H1 (cell line): ENCODE measurements around the gene STAT3. TPM values are rescaled to one million over a fixed set of nuclear protein-coding genes. Genes with fewer than 3 reads are reported as not detected.

Source experiments
- CTCF ChIA-PET: fragments of 300-600 bp; sonication (Branson Sonifier 250); formaldehyde crosslinking; loops from one replicate; lab custom pipeline; 2021; ENCODE audit not compliant: partially characterized antibody; lab: Charles Lee
- POLR2A ChIA-PET: fragments of 300-600 bp; sonication (Branson Sonifier 250); formaldehyde crosslinking; loops from one replicate; lab custom pipeline; 2021; ENCODE audit warnings: inconsistent platforms; ENCODE audit not compliant: partially characterized antibody; lab: Charles Lee
- DNase-seq, 2 experiments: peaks; one replicate each; pipeline versions ENCODE4 v3.0.0 to v3.0.0-alpha.2; 2010 to 2022; ENCODE audit warnings: low spot score in 2 of 2, low read depth in 1 of 2, mixed read lengths in 1 of 2
- FAIRE-seq: peaks from 2 replicates; lab custom pipeline; 2011; peaks lifted over from hg19 to GRCh38; lab: Jason Lieb, UNC
- H2AFZ ChIP-seq: 2 replicates; pipeline ENCODE4 v1.8.1; 2012; ENCODE audit warnings: low read length, inconsistent platforms
- H2AK5ac ChIP-seq: 2 replicates; pipeline ENCODE4 v1.6.1; 2013; ENCODE audit warnings: low read depth, low read length
- H2BK120ac ChIP-seq: replicated peaks from 2 replicates; pipeline ENCODE3; 2013; ENCODE audit warnings: low read depth, low read length, inconsistent platforms
- H2BK12ac ChIP-seq: 2 replicates; pipeline ENCODE4 v1.6.1; 2013; ENCODE audit warnings: low read depth, low read length
- H2BK15ac ChIP-seq: 2 replicates; pipeline ENCODE4 v1.6.1; 2013; ENCODE audit warnings: low read length
- H2BK20ac ChIP-seq: 2 replicates; pipeline ENCODE4 v1.6.1; 2013; ENCODE audit warnings: low read length
- H2BK5ac ChIP-seq: 2 replicates; pipeline ENCODE4 v1.6.1; 2013; ENCODE audit warnings: low read depth, low read length
- H3K14ac ChIP-seq: 2 replicates; pipeline ENCODE4 v1.6.1; 2013; ENCODE audit warnings: inconsistent platforms; ENCODE audit not compliant: insufficient read length
- H3K18ac ChIP-seq: 2 replicates; pipeline ENCODE4 v1.6.1; 2013; ENCODE audit warnings: low read length; ENCODE audit errors: extremely low read depth
- H3K23ac ChIP-seq: 2 replicates; pipeline ENCODE4 v1.6.1; 2013; ENCODE audit warnings: inconsistent platforms; ENCODE audit not compliant: insufficient read length
- H3K23me2 ChIP-seq: 2 replicates; pipeline ENCODE4 v1.6.1; 2013; ENCODE audit warnings: low read depth, low read length
- H3K27ac ChIP-seq: 2 replicates; pipeline ENCODE4 v1.6.1; 2011; ENCODE audit warnings: low read depth, low read length, inconsistent platforms
- H3K27me3 ChIP-seq, 4 experiments: replicated peaks in 1 of 4; 1 replicate in 1 of 4; 2 replicates in 3 of 4; pipeline versions ENCODE4 v1.6.1 to v1.8.1; 2011 to 2013; ENCODE audit warnings: low read length in 3 of 4, mild to moderate bottlenecking in 3 of 4, inconsistent platforms in 2 of 4, mixed read lengths in 2 of 4, moderate library complexity in 1 of 4; ENCODE audit not compliant: control insufficient read depth in 3 of 4, insufficient read depth in 3 of 4; ENCODE audit errors: extremely low read depth in 1 of 4
- H3K36me3 ChIP-seq, 4 experiments: 2 replicates each; pipeline versions ENCODE4 v1.6.1 to v1.8.1; 2011 to 2013; ENCODE audit warnings: mild to moderate bottlenecking in 4 of 4, low read length in 3 of 4, moderate library complexity in 2 of 4, control low read depth in 1 of 4, inconsistent platforms in 1 of 4; ENCODE audit not compliant: insufficient read depth in 4 of 4, control insufficient read depth in 2 of 4
- H3K4ac ChIP-seq: replicated peaks from 2 replicates; pipeline ENCODE3; 2013; ENCODE audit warnings: low read length, low read depth, mixed read lengths, inconsistent platforms; ENCODE audit not compliant: insufficient read length
- H3K4me1 ChIP-seq, 4 experiments: replicated peaks in 1 of 4; 1 replicate in 1 of 4; 2 replicates in 3 of 4; pipeline versions ENCODE4 v1.6.1 to v1.8.1; 2011 to 2013; ENCODE audit warnings: low read length in 3 of 4, inconsistent platforms in 2 of 4, mixed read lengths in 1 of 4; ENCODE audit not compliant: insufficient read depth in 4 of 4, control insufficient read depth in 3 of 4
- H3K4me2 ChIP-seq, 2 experiments: 2 replicates each; pipeline versions ENCODE4 v1.6.1 to v1.8.1; 2011 to 2013; ENCODE audit warnings: low read depth in 2 of 2, low read length in 2 of 2, control low read depth in 1 of 2, inconsistent platforms in 1 of 2, mild to moderate bottlenecking in 1 of 2; ENCODE audit not compliant: insufficient read depth in 1 of 2
- H3K4me3 ChIP-seq, 4 experiments: fragments of 200-600, 300-600 bp in 1 of 4; sonication (generic), shearing (Covaris generic), sonication (Bioruptor Twin) in 1 of 4; 2 replicates each; pipeline versions ENCODE4 v1.5.1 to v1.8.1; 2011 to 2016; ENCODE audit warnings: low read length in 4 of 4, low read depth in 3 of 4, control low read depth in 2 of 4, inconsistent platforms in 2 of 4, mild to moderate bottlenecking in 2 of 4, mixed read lengths in 1 of 4, moderate library complexity in 1 of 4; ENCODE audit not compliant: insufficient read depth in 2 of 4; ENCODE audit errors: extremely low read depth in 1 of 4
- H3K56ac ChIP-seq: replicated peaks from 2 replicates; pipeline ENCODE3; 2013; ENCODE audit warnings: low read depth, mild to moderate bottlenecking, mixed read lengths, low read length, inconsistent platforms; ENCODE audit not compliant: insufficient read length
- H3K79me1 ChIP-seq: 2 replicates; pipeline ENCODE4 v1.6.1; 2013; ENCODE audit warnings: low read depth, low read length, control low read depth
- H3K79me2 ChIP-seq, 2 experiments: 2 replicates each; pipeline versions ENCODE4 v1.6.1 to v1.8.1; 2012 to 2013; ENCODE audit warnings: low read length in 2 of 2, mild to moderate bottlenecking in 2 of 2, inconsistent platforms in 1 of 2; ENCODE audit not compliant: insufficient read depth in 2 of 2, control insufficient read depth in 1 of 2
- H3K9ac ChIP-seq, 4 experiments: replicated peaks in 1 of 4; 1 replicate in 1 of 4; 2 replicates in 3 of 4; pipeline versions ENCODE4 v1.6.1 to v1.8.1; 2011 to 2013; ENCODE audit warnings: low read depth in 3 of 4, low read length in 3 of 4, control low read depth in 2 of 4, mild to moderate bottlenecking in 2 of 4, moderate library complexity in 2 of 4, inconsistent platforms in 1 of 4; ENCODE audit errors: extremely low read depth in 1 of 4
- H3K9me3 ChIP-seq, 2 experiments: 2 replicates each; pipeline versions ENCODE4 v1.6.1 to v1.8.1; 2012 to 2013; ENCODE audit warnings: mild to moderate bottlenecking in 2 of 2, moderate library complexity in 2 of 2, control low read depth in 1 of 2, inconsistent platforms in 1 of 2, low read depth in 1 of 2, low read length in 1 of 2, mixed read lengths in 1 of 2; ENCODE audit not compliant: insufficient read depth in 2 of 2
- H4K20me1 ChIP-seq, 2 experiments: replicated peaks in 1 of 2; 2 replicates each; pipeline versions ENCODE3 to v1.8.1; 2011 to 2013; ENCODE audit warnings: inconsistent platforms in 2 of 2, low read length in 2 of 2, mild to moderate bottlenecking in 1 of 2; ENCODE audit not compliant: insufficient read depth in 2 of 2, control insufficient read depth in 1 of 2
- H4K5ac ChIP-seq: 2 replicates; pipeline ENCODE4 v1.6.1; 2013; ENCODE audit warnings: low read length, low read depth, mixed read lengths, inconsistent platforms; ENCODE audit not compliant: insufficient read length
- H4K8ac ChIP-seq: 2 replicates; pipeline ENCODE4 v1.8.0; 2013; ENCODE audit warnings: mild to moderate bottlenecking, moderate library complexity, low read length, inconsistent platforms; ENCODE audit not compliant: insufficient read depth; ENCODE audit errors: extremely low read depth
- H4K91ac ChIP-seq: replicated peaks from 2 replicates; pipeline ENCODE3; 2013; ENCODE audit warnings: low read length, mixed read lengths, inconsistent platforms; ENCODE audit not compliant: insufficient read length
- ATF2 ChIP-seq: IDR thresholded peaks from 2 replicates; pipeline ENCODE4 v1.6.1; 2012; ENCODE audit warnings: low read length, inconsistent platforms
- BCL11A ChIP-seq, 2 experiments: IDR thresholded peaks; one replicate each; pipeline ENCODE4 v1.6.1; 2011; ENCODE audit warnings: low read depth in 2 of 2, low read length in 2 of 2, mild to moderate bottlenecking in 2 of 2
- CBX5 ChIP-seq: fragments of 300-800, 300-1000 bp; sonication (generic); IDR thresholded peaks from 2 replicates; pipeline ENCODE4 v1.7.1; 2016; ENCODE audit warnings: antibody characterized with exemption, low read length, low read depth
- CBX8 ChIP-seq: fragments of 300-800, 300-1000 bp; sonication (generic); IDR thresholded peaks from 2 replicates; pipeline ENCODE4 v1.7.1; 2016; ENCODE audit warnings: low read depth, low read length, borderline replicate concordance
- CHD2 ChIP-seq: IDR thresholded peaks from 2 replicates; pipeline ENCODE4 v1.6.1; 2012; ENCODE audit warnings: low read length, improper control_type of control experiment
- HDAC2 ChIP-seq, 2 experiments: fragments of 300-600 bp in 1 of 2; sonication (generic) in 1 of 2; IDR thresholded peaks; 2 replicates each; pipeline ENCODE4 v1.6.1; 2011 to 2012; ENCODE audit warnings: low read depth in 2 of 2, low read length in 2 of 2, mild to moderate bottlenecking in 2 of 2, moderate library complexity in 2 of 2, borderline replicate concordance in 1 of 2, inconsistent platforms in 1 of 2
- JUND ChIP-seq: IDR thresholded peaks from 2 replicates; pipeline ENCODE4 v1.6.1; 2011; ENCODE audit warnings: mild to moderate bottlenecking, improper control_type of control experiment, low read length
- KDM4A ChIP-seq: IDR thresholded peaks from one replicate; pipeline ENCODE4 v1.7.1; 2012; ENCODE audit warnings: low read depth, mild to moderate bottlenecking, moderate library complexity, low read length, inconsistent platforms; ENCODE audit not compliant: severe bottlenecking
- TCF12 ChIP-seq: IDR thresholded peaks from 2 replicates; pipeline ENCODE4 v1.6.1; 2011; ENCODE audit warnings: low read depth, mild to moderate bottlenecking, low read length
- YY1 ChIP-seq: IDR thresholded peaks from 2 replicates; pipeline ENCODE4 v1.6.1; 2011; ENCODE audit warnings: low read depth, mild to moderate bottlenecking, low read length
- WGBS, 2 experiments: shearing (Covaris generic) in 1 of 2; methylation state at CpG; one replicate each; pipeline versions ENCODE4 v1.1.6 to v1.1.7; 2013 to 2015; ENCODE audit warnings: low lambda C conversion rate in 2 of 2, mixed read lengths in 2 of 2, inconsistent platforms in 1 of 2, low coverage in 1 of 2, missing lambda C conversion rate in 1 of 2; ENCODE audit not compliant: insufficient replicate concordance in 2 of 2, insufficient coverage in 1 of 2, insufficient read length in 1 of 2; ENCODE audit errors: extremely low coverage in 1 of 2, missing lambda C conversion rate in 1 of 2; 5-methylcytosine and 5-hydroxymethylcytosine counted together
- polyA plus RNA-seq, 7 experiments: library from polyadenylated mRNA; depleted of rRNA in 3 of 7; stranded (reverse) in 5 of 7; unstranded in 2 of 7; fragments of >200 nt in 5 of 7; fragments of 200-250 nt in 2 of 7; gene quantifications; 1 replicate in 5 of 7; 2 replicates in 1 of 7; 4 replicates in 1 of 7; pipeline versions ENCODE4 v1.2.1 to v1.2.3, GENCODE V29; 2011 to 2013; ENCODE audit warnings: missing spikeins in 2 of 7, mixed read lengths in 2 of 7
- total RNA-seq: library from RNA; stranded (reverse); fragmentation: NEBNext Ultra II Directional; extraction: Animal tissue kit (Norgen Biotek cat#: 25700); gene quantifications from 2 replicates; pipeline ENCODE4 v1.2.1, GENCODE V29; 2021
- TF ChIP-seq, protein P1 (sequence below): IDR thresholded peaks from 2 replicates; pipeline ENCODE4 v1.6.1; 2011; ENCODE audit warnings: low read depth, mild to moderate bottlenecking, low read length; ENCODE audit not compliant: insufficient read depth

Gene STAT3
- total and polyA plus RNA-seq, 2 of the 8 experiments (the other 6 are each of a cell fraction or from before 2014, with no cell fraction given) = 38.4 to 94.1 TPM

DNA sequence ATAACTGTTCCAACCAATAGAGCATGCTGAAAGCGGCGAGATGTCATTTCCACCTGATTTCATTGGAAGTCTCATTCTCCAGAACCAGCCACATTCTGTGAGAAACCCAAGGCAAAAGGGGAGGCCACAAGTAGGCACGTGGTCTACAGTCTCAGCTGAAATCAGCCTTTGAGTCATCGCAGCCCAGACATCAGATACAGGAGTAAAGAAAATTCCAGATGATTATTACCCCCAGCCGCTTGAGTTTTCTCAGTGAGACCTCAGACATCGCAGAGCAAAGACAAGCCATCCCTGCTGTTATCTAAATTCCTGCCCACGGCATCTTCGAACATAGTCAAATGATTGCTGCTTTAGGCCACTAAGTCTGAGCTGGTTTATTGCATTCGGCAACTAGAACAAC is 23.1 kb downstream of the STAT3 start:
- Histone ChIP-seq H3K18ac (no peak overlapping the region), H3K4ac (no peak overlapping the region), H2BK120ac (no peak overlapping the region), H4K91ac (no peak overlapping the region), H3K9ac (no peak overlapping the region), H4K8ac (no peak overlapping the region), H3K4me1 (peaks cover 4 to 26% (median 19%) of the 10 kb centered on the region in 4 experiments), H3K23me2 (no peaks in the 10 kb centered on the region; the same call in 1 of the 2 replicates), H2BK5ac (0 out of 2 replicates have a peak overlapping the region, but pooled peaks have one; percentile 9), H3K79me2 (peaks cover 18 to 96% of the 10 kb centered on the region in 2 experiments), H3K27ac (no peak overlapping the region), H4K5ac (no peak overlapping the region), H3K4me2 (no peak overlapping the region), H3K79me1 (peaks cover 26% of the 10 kb centered on the region), H2BK20ac (no peak overlapping the region), H2BK15ac (no peak overlapping the region), H2BK12ac (no peak overlapping the region), H3K9me3 (no peaks in the 10 kb centered on the region), H3K56ac (no peak overlapping the region), H3K4me3 (no peak overlapping the region), H3K14ac (no peak overlapping the region), H4K20me1 (peaks cover 15 to 33% of the 10 kb centered on the region in 2 experiments), H2AK5ac (0 out of 2 replicates have a peak overlapping the region, but pooled peaks have one; percentile 6), H3K23ac (no peak overlapping the region), H2AFZ (no peak overlapping the region), H3K36me3 (no peaks in the 10 kb centered on the region), H3K27me3 (no peaks in the 10 kb centered on the region)
- ChIA-PET POLR2A (interaction anchor here (0.8 to 1.7 kb wide), 3 partner anchors 24 to 76 kb away, joined by 3 to 6 read pairs (median 3); partner anchors contain the start of gene STAT3), CTCF (interaction anchor here (1.2 to 2.2 kb wide), 4 partner anchors 23 to 143 kb away, joined by 3 to 5 read pairs (median 4); partner anchors contain the start of gene STAT3)
- DNase-seq (no peak), FAIRE-seq (no peak)
- 93% methylated on average over 9 of the region's 9 CpGs; no CpG with 5 or more reads in 1 of the 2 experiments for WGBS, 2 experiments
- TF ChIP-seq, protein P1, sequence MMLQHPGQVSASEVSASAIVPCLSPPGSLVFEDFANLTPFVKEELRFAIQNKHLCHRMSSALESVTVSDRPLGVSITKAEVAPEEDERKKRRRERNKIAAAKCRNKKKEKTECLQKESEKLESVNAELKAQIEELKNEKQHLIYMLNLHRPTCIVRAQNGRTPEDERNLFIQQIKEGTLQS = no peak
- TF ChIP-seq ATF2 (no peak), KDM4A (no peak), JUND (no peak), HDAC2 (IDR thresholded peaks at IDR 0.05; ENCODE audit: borderline replicate concordance in 1 of 2, low read depth in 2 of 2, low read length in 2 of 2) (no peak), CBX8 (no peak), CHD2 (no peak), YY1 (no peak), CBX5 (no peak), BCL11A (IDR thresholded peaks at IDR 0.05; ENCODE audit: low read depth in 2 of 2, low read length in 2 of 2) (no peak), TCF12 (no peak)
